ENCODE data around the gene HSD11B2. TPM values are rescaled to one million over a fixed set of nuclear protein-coding genes. Genes with fewer than 3 reads are reported as not detected.

HSD11B2 gene
- total and polyA plus RNA-seq, 5 experiments from 2014 or later: not detected

GRCh38 chr16:67464565-67464964, 33.6 kb downstream of the HSD11B2 start:
- POLR2A ChIA-PET: no interaction called here
- peaks cover 0 to 12% (median 0%) of the 10 kb centered on the region in 3 donors for H3K36me3 Mint-ChIP-seq
- no peak overlapping the region for H3K27ac Mint-ChIP-seq
- DNase-seq (no peak), ATAC-seq (no peak)
- no peak overlapping the region for H3K4me3 Mint-ChIP-seq
- H3K9me3 Mint-ChIP-seq: no peaks in the 10 kb centered on the region
- peaks cover 26 to 60% (median 48%) of the 10 kb centered on the region in 4 donors for H3K4me1 Mint-ChIP-seq
- H3K27me3 Mint-ChIP-seq: no peaks in the 10 kb centered on the region

DNA sequence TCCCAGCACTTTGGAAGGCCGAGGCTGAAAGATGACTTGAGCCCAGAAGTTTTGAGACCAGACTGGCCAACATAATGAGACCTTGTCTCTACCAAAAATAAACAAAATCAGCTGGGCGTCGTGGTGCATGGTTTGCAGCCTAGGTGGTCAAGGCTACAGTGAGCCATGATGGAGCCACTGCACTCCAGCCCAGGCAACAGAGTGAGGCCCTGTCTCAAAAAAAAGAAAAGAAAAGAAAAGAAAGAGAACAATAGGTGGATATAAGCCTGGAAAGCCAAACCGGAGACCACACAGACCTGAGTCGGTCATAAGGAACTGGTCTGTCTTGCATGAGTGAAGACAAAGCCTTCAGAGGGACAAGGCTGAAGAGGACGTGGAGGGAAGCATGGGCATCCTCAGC, 35.7 kb downstream of the HSD11B2 start:
- Mint-ChIP-seq H3K27ac (no peak overlapping the region), H3K27me3 (no peaks in the 10 kb centered on the region), H3K9me3 (no peaks in the 10 kb centered on the region), H3K4me3 (no peak overlapping the region), H3K36me3 (peaks cover 0 to 14% (median 0%) of the 10 kb centered on the region in 3 donors), H3K4me1 (peaks cover 27 to 57% (median 54%) of the 10 kb centered on the region in 4 donors)
- ATAC-seq (no peak), DNase-seq (no peak)
- POLR2A ChIA-PET: no interaction called here

DNA sequence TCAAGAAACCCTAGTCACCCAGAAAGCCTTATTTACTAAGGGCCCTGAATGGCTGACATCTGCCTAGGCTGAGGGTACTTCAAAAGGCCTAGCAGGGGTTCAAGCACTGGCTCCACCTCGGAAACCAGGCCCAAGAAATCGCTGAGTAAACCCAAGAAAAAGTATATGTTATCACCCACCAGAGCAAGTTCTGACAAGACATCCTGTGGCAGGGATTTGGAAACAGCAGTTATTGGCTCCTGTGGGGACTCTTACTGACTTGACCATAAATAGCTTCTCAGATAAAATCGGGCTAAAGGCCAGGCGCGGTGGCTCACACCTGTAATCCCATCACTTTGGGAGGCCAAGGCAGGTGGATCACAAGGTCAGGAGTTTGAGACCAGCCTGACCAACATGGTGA, 37.8 kb downstream of the HSD11B2 start:
- Mint-ChIP-seq H3K9me3 (no peaks in the 10 kb centered on the region), H3K27me3 (no peaks in the 10 kb centered on the region), H3K4me3 (no peak overlapping the region), H3K36me3 (peaks cover 0 to 13% (median 0%) of the 10 kb centered on the region in 3 donors), H3K4me1 (peaks cover 34 to 65% (median 60%) of the 10 kb centered on the region in 4 donors), H3K27ac (peak overlapping the region in 3 of 10 donors; percentile 38 to 78 (median 43))
- DNase-seq (no peak), ATAC-seq (no peak)
- POLR2A ChIA-PET: interaction anchor here (0.7 kb wide), 1 partner anchor 46 kb away, joined by 3 read pairs; no protein-coding TSS in a partner anchor

GRCh38 chr16:67470359-67470758, 39.4 kb downstream of the HSD11B2 start:
- Mint-ChIP-seq H3K36me3 (peaks cover 0 to 18% (median 0%) of the 10 kb centered on the region in 3 donors), H3K4me3 (no peak overlapping the region), H3K27me3 (no peaks in the 10 kb centered on the region), H3K27ac (peak overlapping the region in 1 of 10 donors; percentile 23), H3K4me1 (peaks cover 39 to 72% (median 66%) of the 10 kb centered on the region in 4 donors), H3K9me3 (no peaks in the 10 kb centered on the region)
- ATAC-seq: no peak
- DNase-seq: no peak
- POLR2A ChIA-PET: no interaction called here

GRCh38 chr16:67471758-67472384, 41.0 kb downstream of the HSD11B2 start:
- Mint-ChIP-seq H3K9me3 (no peaks in the 10 kb centered on the region), H3K27me3 (no peaks in the 10 kb centered on the region), H3K27ac (peak overlapping the region in 2 of 10 donors; percentile 14 to 53), H3K36me3 (peaks cover 0 to 21% (median 0%) of the 10 kb centered on the region in 3 donors), H3K4me3 (peak overlapping the region in 1 of 10 donors; percentile 14), H3K4me1 (peaks cover 33 to 64% (median 62%) of the 10 kb centered on the region in 4 donors)
- DNase-seq: no peak
- POLR2A ChIA-PET: no interaction called here
- ATAC-seq: no peak

GRCh38 chr16:67474551-67475455, 43.9 kb downstream of the HSD11B2 start:
- H3K4me3 Mint-ChIP-seq: no peak overlapping the region
- H3K4me1 Mint-ChIP-seq: peaks cover 27 to 79% (median 68%) of the 10 kb centered on the region in 4 donors
- no peaks in the 10 kb centered on the region for H3K27me3 Mint-ChIP-seq

DNA sequence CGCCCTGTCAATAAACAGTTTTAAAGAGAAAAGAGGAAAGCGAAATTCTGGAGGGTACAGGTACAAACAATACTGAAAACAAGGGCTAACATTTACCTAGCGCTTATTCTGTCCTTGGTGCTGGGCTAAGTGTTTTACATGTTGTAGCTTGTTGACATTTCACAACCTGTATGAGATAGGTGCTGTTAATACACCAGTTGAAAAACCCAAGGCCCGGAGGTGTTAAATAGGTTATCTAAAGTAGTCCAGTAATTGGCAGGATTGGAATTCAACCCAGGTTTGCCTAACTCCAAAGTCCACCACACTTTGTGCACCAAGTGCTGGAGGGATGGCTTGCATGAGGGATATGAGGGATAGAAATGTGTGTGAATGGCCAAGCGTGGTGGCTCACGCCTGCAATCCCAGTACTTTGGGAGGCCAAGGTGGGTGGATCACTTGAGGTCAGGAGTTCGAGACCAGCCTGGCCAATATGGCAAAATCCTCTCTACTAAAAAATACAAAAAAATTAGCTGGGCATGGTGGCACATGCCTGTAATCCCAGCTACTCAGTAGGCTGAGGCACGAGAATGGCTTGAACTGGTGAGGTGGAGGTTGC, 47.1 kb downstream of the HSD11B2 start:
- POLR2A ChIA-PET: interaction anchor here (0.7 kb wide), 1 partner anchor 326 kb away, joined by 4 read pairs; no protein-coding TSS in a partner anchor
- H3K4me3 Mint-ChIP-seq: peak overlapping the region in 8 of 10 donors; percentile 7 to 60 (median 32)
- peak overlapping the region in 2 of 10 donors; percentile 28 to 84 for H3K27ac Mint-ChIP-seq
- ATAC-seq (no peak), DNase-seq (no peak)
- H3K27me3 Mint-ChIP-seq: no peaks in the 10 kb centered on the region
- H3K36me3 Mint-ChIP-seq: peaks cover 0 to 11% (median 2%) of the 10 kb centered on the region in 3 donors
- peaks cover 27 to 81% (median 70%) of the 10 kb centered on the region in 4 donors for H3K4me1 Mint-ChIP-seq
- no peaks in the 10 kb centered on the region for H3K9me3 Mint-ChIP-seq

More at GRCh38 chr16:67474551-67475455, 43.9 kb downstream of the HSD11B2 start:
- no peaks in the 10 kb centered on the region for H3K9me3 Mint-ChIP-seq
- peak overlapping the region in 1 of 10 donors; percentile 4 for H3K27ac Mint-ChIP-seq
- ATAC-seq (no peak), DNase-seq (no peak)
- POLR2A ChIA-PET: no interaction called here
- peaks cover 0 to 17% (median 2%) of the 10 kb centered on the region in 3 donors for H3K36me3 Mint-ChIP-seq

- Mint-ChIP-seq H3K36me3 (peaks cover 0 to 21% (median 4%) of the 10 kb centered on the region in 3 donors), H3K27me3 (no peaks in the 10 kb centered on the region), H3K9me3 (no peaks in the 10 kb centered on the region), H3K4me1 (peaks cover 18 to 70% (median 53%) of the 10 kb centered on the region in 4 donors), H3K27ac (peak within 1 kb of the TSS; percentile 89 to 100 (median 98)), H3K4me3 (peak within 1 kb of the TSS; percentile 95 to 100 (median 98))
- DNase-seq (peak; percentile 97 to 99 (median 98)), ATAC-seq (peak; percentile 83 to 91)
- POLR2A ChIA-PET: interaction anchor here (0.6 to 2.9 kb wide), 22 partner anchors 11 to 455 kb away, joined by 3 to 33 read pairs (median 4); partner anchors contain the start of genes ACD, CENPT, CTCF and NUTF2
Measured at GRCh38 chr16:67480833-67481560, 50.1 kb downstream of the HSD11B2 start, which contains the start of gene ATP6V0D1. TSS of gene ATP6V0D1 (minus strand) at chr16:67481157. CDS start at chr16:67481086, 71 bp downstream.

DNA sequence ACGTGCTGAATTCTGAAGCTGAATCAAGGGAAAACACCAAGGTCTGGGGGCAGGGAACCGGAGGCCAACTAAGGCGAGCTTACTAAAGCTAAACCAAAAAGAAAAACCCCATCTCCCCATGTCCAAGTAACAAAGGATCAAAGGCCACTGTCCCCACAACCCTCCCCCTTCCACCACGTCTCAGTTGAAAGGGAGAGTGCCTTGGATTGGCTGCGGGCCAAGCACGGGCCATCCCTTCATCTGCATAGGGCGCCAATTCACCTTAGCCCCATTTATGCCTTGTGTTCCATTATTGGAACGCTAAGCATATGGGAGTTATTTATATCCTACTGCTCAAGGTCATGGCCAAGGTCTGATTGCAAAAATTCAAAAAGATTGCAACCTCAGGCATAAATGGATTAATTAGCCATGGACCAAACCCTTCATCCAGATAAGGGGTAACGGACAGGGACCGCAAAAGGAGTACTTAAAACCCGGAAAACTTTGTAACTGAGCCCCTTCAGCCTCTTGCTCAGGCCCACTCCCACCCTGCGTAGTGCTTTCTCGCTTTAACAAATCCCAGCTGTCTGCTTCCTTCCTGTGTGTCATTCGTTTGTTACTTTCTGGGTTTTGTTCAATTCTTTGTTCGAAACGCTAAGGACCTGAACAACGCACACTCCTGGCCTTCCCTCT, 50.8 kb downstream of the HSD11B2 start:
- Mint-ChIP-seq H3K4me1 (peaks cover 18 to 64% (median 50%) of the 10 kb centered on the region in 4 donors), H3K27ac (peak overlapping the region; percentile 89 to 100 (median 98)), H3K9me3 (no peaks in the 10 kb centered on the region), H3K4me3 (peak overlapping the region; percentile 95 to 100 (median 98)), H3K27me3 (no peaks in the 10 kb centered on the region), H3K36me3 (peaks cover 0 to 25% (median 4%) of the 10 kb centered on the region in 3 donors)
- ATAC-seq: peak in 1 of 2 donors; percentile 15
- DNase-seq: peak in 6 of 10 donors; percentile 14 to 73 (median 38)
- POLR2A ChIA-PET: interaction anchor here (0.6 to 2.9 kb wide), 21 partner anchors 10 to 455 kb away, joined by 3 to 33 read pairs (median 4); partner anchors contain the start of genes ACD, CENPT, CTCF and NUTF2

DNA sequence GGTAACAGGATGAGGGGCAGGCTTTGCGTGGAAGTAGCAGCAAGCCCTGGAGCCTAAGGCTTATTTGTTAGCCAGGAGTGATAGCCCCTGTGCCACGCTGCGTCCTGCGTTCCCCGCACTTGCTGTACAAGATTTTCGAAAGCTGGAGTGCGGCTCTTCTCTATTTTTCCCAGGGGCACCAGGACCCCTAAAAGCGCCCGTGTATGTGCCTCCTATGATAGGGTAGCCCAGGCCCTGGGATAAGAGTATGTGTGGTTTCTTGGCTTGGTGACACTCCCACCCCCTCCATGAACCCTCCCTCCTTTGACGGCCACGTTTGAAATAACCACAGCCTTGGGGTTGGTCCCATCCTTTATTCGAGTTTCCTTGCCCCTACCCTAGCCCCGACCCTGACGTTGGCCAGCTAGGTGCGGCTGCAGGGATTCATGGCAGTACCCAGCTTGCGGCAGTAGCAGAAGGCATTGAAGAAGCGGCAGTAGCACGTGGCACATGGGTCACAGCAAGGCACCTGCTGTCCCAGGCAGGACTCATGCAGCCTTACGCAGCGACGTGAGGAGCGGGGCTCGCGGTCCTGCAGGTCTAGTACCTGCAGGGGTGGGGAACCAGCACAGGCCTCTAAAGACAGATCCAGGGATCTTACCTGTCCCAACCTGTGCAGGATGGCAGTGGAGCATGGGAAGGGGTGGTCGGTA, 51.5 kb downstream of the HSD11B2 start:
- Mint-ChIP-seq H3K9me3 (no peaks in the 10 kb centered on the region), H3K4me3 (peak overlapping the region; percentile 95 to 100 (median 98)), H3K36me3 (peaks cover 0 to 27% (median 2%) of the 10 kb centered on the region in 3 donors), H3K27me3 (no peaks in the 10 kb centered on the region), H3K27ac (peak overlapping the region; percentile 89 to 100 (median 98)), H3K4me1 (peaks cover 18 to 59% (median 47%) of the 10 kb centered on the region in 4 donors)
- ATAC-seq (no peak), DNase-seq (no peak)
- POLR2A ChIA-PET: interaction anchor here (0.6 to 2.9 kb wide), 8 partner anchors 9 to 648 kb away, joined by 3 to 33 read pairs (median 8); partner anchors contain the start of gene CTCF

Measured in naive thymus-derived CD8-positive, alpha-beta T cell (primary cell).